Forelimb muscle (tissue), 1 donor: Measurements from ENCODE around the gene RHO. TPM values are rescaled to one million over a fixed set of nuclear protein-coding genes. Genes with fewer than 3 reads are reported as not detected.

ENCODE experiments used
- DNase-seq: peaks from one replicate; pipeline ENCODE4 v3.0.0-alpha.2; 2013; ENCODE audit warnings: low read depth
- polyA plus RNA-seq: library from polyadenylated mRNA; unstranded; fragments of 120-200 nt; gene quantifications from one replicate; pipeline ENCODE4 v1.2.1, GENCODE V29; 2013; ENCODE audit not compliant: insufficient read length

The RHO gene
- polyA plus RNA-seq, 1 donor: 0.09 TPM

- DNase-seq: no peak
Observed at GRCh38 chr3:129559565-129560079, 31.2 kb downstream of the RHO start.

GRCh38 chr3:129560269-129560787 is 31.9 kb downstream of the RHO start:
- DNase-seq: no peak

- no peak for DNase-seq
Observed at GRCh38 chr3:129560911-129561594, 32.6 kb downstream of the RHO start.

GRCh38 chr3:129561619-129562248 is 33.3 kb downstream of the RHO start:
- no peak for DNase-seq

- DNase-seq: no peak
Observed at GRCh38 chr3:129562803-129563202, 34.4 kb downstream of the RHO start.

- no peak for DNase-seq
Observed at GRCh38 chr3:129563332-129563731, 34.9 kb downstream of the RHO start.

- DNase-seq: no peak
Observed at GRCh38 chr3:129563850-129564535, 35.6 kb downstream of the RHO start.

- no peak for DNase-seq
Observed at GRCh38 chr3:129564981-129565644, 36.7 kb downstream of the RHO start.

GRCh38 chr3:129565902-129566301 is 37.5 kb downstream of the RHO start:
- no peak for DNase-seq

- no peak for DNase-seq
Observed at GRCh38 chr3:129567176-129567705, 38.8 kb downstream of the RHO start.

GRCh38 chr3:129567939-129568338 is 39.5 kb downstream of the RHO start:
- DNase-seq: no peak

GRCh38 chr3:129569856-129570255 is 41.4 kb downstream of the RHO start:
- no peak for DNase-seq

- no peak for DNase-seq
Observed at GRCh38 chr3:129571605-129572547, 43.4 kb downstream of the RHO start.

GRCh38 chr3:129572603-129573002 is 44.2 kb downstream of the RHO start:
- no peak for DNase-seq

GRCh38 chr3:129573493-129573892 is 45.1 kb downstream of the RHO start:
- DNase-seq: no peak

- DNase-seq: no peak
Observed at GRCh38 chr3:129574206-129574605, 45.8 kb downstream of the RHO start.

GRCh38 chr3:129575233-129575996 is 47.0 kb downstream of the RHO start:
- DNase-seq: no peak

- DNase-seq: no peak
Observed at GRCh38 chr3:129575997-129576384, 47.6 kb downstream of the RHO start.

GRCh38 chr3:129576514-129577352 is 48.3 kb downstream of the RHO start:
- DNase-seq: no peak
